Neural cell (in vitro differentiated cells): ENCODE results near the gene ALK. TPM values are rescaled to one million over a fixed set of nuclear protein-coding genes. Genes with fewer than 3 reads are reported as not detected.

Experiments
- H2AFZ ChIP-seq: fragments of 200-600, 300-800 bp; sonication (generic), shearing (Covaris generic); 2 replicates; pipeline ENCODE4 v1.6.0; 2014; ENCODE audit warnings: low read depth, mild to moderate bottlenecking, antibody characterized with exemption, low read length, moderate library complexity
- H3F3A ChIP-seq: fragments of 200-600 bp; shearing (Covaris generic); 2 replicates; pipeline ENCODE4 v1.6.1; 2016; ENCODE audit warnings: mild to moderate bottlenecking, moderate library complexity, mixed read lengths, antibody characterized with exemption, low read length; ENCODE audit not compliant: insufficient read depth, poor library complexity, severe bottlenecking
- H3K27ac ChIP-seq: fragments of 200-600, 300-800 bp; sonication (generic), shearing (Covaris generic); 2 replicates; pipeline ENCODE4 v1.5.1; 2014; ENCODE audit warnings: mild to moderate bottlenecking, low read length, moderate library complexity
- H3K27me3 ChIP-seq: fragments of 300-800, 200-600 bp; sonication (generic), shearing (Covaris generic); 2 replicates; pipeline ENCODE4 v1.6.0; 2014; ENCODE audit warnings: mild to moderate bottlenecking, low read depth, low read length, moderate library complexity; ENCODE audit not compliant: insufficient read depth
- H3K36me3 ChIP-seq: fragments of 300-800, 200-600 bp; sonication (generic), shearing (Covaris generic); 2 replicates; pipeline ENCODE4 v1.5.1; 2014; ENCODE audit warnings: mild to moderate bottlenecking, antibody characterized with exemption, low read length, moderate library complexity; ENCODE audit not compliant: insufficient read depth
- H3K4me2 ChIP-seq: fragments of 300-800, 200-600 bp; sonication (generic), shearing (Covaris generic); 2 replicates; pipeline ENCODE4 v1.6.0; 2014; ENCODE audit warnings: mild to moderate bottlenecking, low read length
- H3K4me3 ChIP-seq: fragments of 300-800, 200-600 bp; sonication (generic), shearing (Covaris generic); 2 replicates; pipeline ENCODE4 v1.5.1; 2014; ENCODE audit warnings: mild to moderate bottlenecking, low read length, moderate library complexity
- H3K79me2 ChIP-seq: fragments of 200-600 bp; shearing (Covaris generic); replicated peaks from 2 replicates; pipeline ENCODE4 v1.6.0; 2014; ENCODE audit warnings: mild to moderate bottlenecking, low read length, moderate library complexity; ENCODE audit not compliant: insufficient read depth
- H3K9ac ChIP-seq: fragments of 300-800, 200-600 bp; sonication (generic), shearing (Covaris generic); 2 replicates; pipeline ENCODE4 v1.6.1; 2016; ENCODE audit warnings: mild to moderate bottlenecking, low read length, mixed read lengths
- H3K9me2 ChIP-seq: fragments of 200-600 bp; shearing (Covaris generic); 2 replicates; pipeline ENCODE4 v1.6.1; 2016; ENCODE audit warnings: mild to moderate bottlenecking, low read length, mixed read lengths; ENCODE audit not compliant: insufficient read depth
- H3K9me3 ChIP-seq: fragments of 200-600, 300-800 bp; sonication (generic), shearing (Covaris generic); 2 replicates; pipeline ENCODE4 v1.6.1; 2016; ENCODE audit warnings: mild to moderate bottlenecking, mixed run types, low read length, moderate library complexity, mixed read lengths
- H4K20me1 ChIP-seq: fragments of 200-600 bp; shearing (Covaris generic); 2 replicates; pipeline ENCODE4 v1.6.1; 2016; ENCODE audit warnings: mild to moderate bottlenecking, mixed run types; ENCODE audit not compliant: insufficient read depth
- EP300 ChIP-seq: fragments of 450-650 bp; conservative IDR thresholded peaks from 2 replicates; pipeline ENCODE4 v1.6.1; 2014; ENCODE audit warnings: antibody characterized with exemption, mild to moderate bottlenecking, moderate library complexity; ENCODE audit not compliant: poor library complexity, severe bottlenecking
- EZH2 ChIP-seq: fragments of 200-600, 300-800 bp; shearing (Covaris generic), sonication (generic); IDR thresholded peaks from 2 replicates; pipeline ENCODE4 v1.6.1; 2014; ENCODE audit warnings: antibody characterized with exemption, low read length, borderline replicate concordance, mild to moderate bottlenecking; ENCODE audit not compliant: insufficient read depth, poor library complexity, severe bottlenecking
- MXI1 ChIP-seq: fragments of 450-650 bp; conservative IDR thresholded peaks from 2 replicates; pipeline ENCODE4 v1.6.1; 2014; ENCODE audit warnings: antibody characterized with exemption, mild to moderate bottlenecking; ENCODE audit not compliant: poor library complexity, severe bottlenecking
- POLR2AphosphoS5 ChIP-seq: IDR thresholded peaks from 2 replicates; pipeline ENCODE4 v1.6.1; 2012
- RAD21 ChIP-seq: fragments of 450-650 bp; conservative IDR thresholded peaks from 2 replicates; pipeline ENCODE4 v1.6.1; 2014; ENCODE audit warnings: antibody characterized with exemption, mild to moderate bottlenecking, moderate library complexity
- SMC3 ChIP-seq: fragments of 450-650 bp; conservative IDR thresholded peaks from 2 replicates; pipeline ENCODE4 v1.6.1; 2014; ENCODE audit warnings: antibody characterized with exemption, mild to moderate bottlenecking, moderate library complexity; ENCODE audit not compliant: poor library complexity
- TAF1 ChIP-seq: IDR thresholded peaks from 2 replicates; pipeline ENCODE4 v1.6.1; 2012; ENCODE audit warnings: low read depth
- polyA plus RNA-seq: library from polyadenylated mRNA; depleted of rRNA; stranded (reverse); fragments of >200 nt; gene quantifications from 2 replicates; pipeline ENCODE4 v1.2.3, GENCODE V29; 2014
- TF ChIP-seq, protein P1 (sequence below): fragments of 450-650 bp; IDR thresholded peaks from 2 replicates; pipeline ENCODE4 v1.5.1; 2014; ENCODE audit warnings: antibody characterized with exemption, mild to moderate bottlenecking, moderate library complexity; ENCODE audit not compliant: poor library complexity, severe bottlenecking
- TF ChIP-seq, protein P2 (sequence below): IDR thresholded peaks from 2 replicates; pipeline ENCODE4 v1.6.1; 2012; ENCODE audit warnings: borderline replicate concordance

The ALK gene
- polyA plus RNA-seq, 1 donor from 2014 or later: 7.1 TPM

DNA sequence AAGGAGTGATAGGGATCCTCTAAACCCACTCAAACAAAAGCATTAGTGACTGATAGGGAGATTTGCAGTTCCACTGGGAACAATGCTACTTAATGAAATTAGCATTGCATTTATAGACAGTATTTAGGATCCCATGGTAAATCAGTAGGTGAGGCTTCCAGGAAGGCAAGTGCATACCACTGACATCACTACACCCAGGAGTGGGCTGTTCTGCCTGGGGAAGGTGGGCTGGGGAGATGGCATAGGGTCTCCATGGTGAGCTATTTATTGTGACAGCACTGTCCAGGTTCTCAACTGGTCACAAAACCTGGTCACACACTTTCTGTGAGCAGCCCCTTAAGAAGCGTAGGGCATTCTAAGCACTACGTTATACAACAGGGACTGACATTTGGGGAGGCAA lies 262.2 kb downstream of the ALK start:
- no peak overlapping the region for H3K9ac ChIP-seq
- H3K9me2 ChIP-seq: no peaks in the 10 kb centered on the region
- no peaks in the 10 kb centered on the region for H4K20me1 ChIP-seq

DNA sequence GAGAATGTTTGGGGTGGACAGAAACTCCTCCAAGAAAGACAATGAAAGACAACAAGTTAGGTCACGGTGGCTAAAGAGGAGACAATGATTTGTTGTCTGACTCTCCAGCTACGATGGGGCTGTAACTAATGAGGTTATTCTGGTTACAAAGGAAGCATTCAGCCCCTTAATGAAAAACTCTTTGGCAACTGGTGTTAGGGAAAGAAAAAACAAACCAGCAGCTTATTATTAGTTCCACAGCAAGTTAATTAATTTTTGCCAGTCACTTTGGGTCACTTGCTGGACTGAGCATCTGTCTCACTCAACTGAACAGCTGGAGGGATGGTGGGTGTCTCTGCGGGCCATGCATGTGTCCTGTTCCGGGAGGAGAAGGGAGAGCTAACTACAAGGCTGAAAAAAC lies 263.7 kb downstream of the ALK start:
- H3K4me3 ChIP-seq: no peak overlapping the region
- no peaks in the 10 kb centered on the region for H3K36me3 ChIP-seq
- no peak overlapping the region for H2AFZ ChIP-seq
- H3F3A ChIP-seq: no peaks in the 10 kb centered on the region
- TF ChIP-seq POLR2AphosphoS5 (no peak), MXI1 (no peak), EP300 (no peak), TAF1 (no peak), RAD21 (no peak), EZH2 (no peak), SMC3 (no peak)
- TF ChIP-seq, protein P1, sequence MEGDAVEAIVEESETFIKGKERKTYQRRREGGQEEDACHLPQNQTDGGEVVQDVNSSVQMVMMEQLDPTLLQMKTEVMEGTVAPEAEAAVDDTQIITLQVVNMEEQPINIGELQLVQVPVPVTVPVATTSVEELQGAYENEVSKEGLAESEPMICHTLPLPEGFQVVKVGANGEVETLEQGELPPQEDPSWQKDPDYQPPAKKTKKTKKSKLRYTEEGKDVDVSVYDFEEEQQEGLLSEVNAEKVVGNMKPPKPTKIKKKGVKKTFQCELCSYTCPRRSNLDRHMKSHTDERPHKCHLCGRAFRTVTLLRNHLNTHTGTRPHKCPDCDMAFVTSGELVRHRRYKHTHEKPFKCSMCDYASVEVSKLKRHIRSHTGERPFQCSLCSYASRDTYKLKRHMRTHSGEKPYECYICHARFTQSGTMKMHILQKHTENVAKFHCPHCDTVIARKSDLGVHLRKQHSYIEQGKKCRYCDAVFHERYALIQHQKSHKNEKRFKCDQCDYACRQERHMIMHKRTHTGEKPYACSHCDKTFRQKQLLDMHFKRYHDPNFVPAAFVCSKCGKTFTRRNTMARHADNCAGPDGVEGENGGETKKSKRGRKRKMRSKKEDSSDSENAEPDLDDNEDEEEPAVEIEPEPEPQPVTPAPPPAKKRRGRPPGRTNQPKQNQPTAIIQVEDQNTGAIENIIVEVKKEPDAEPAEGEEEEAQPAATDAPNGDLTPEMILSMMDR: no peak
- TF ChIP-seq, protein P2, sequence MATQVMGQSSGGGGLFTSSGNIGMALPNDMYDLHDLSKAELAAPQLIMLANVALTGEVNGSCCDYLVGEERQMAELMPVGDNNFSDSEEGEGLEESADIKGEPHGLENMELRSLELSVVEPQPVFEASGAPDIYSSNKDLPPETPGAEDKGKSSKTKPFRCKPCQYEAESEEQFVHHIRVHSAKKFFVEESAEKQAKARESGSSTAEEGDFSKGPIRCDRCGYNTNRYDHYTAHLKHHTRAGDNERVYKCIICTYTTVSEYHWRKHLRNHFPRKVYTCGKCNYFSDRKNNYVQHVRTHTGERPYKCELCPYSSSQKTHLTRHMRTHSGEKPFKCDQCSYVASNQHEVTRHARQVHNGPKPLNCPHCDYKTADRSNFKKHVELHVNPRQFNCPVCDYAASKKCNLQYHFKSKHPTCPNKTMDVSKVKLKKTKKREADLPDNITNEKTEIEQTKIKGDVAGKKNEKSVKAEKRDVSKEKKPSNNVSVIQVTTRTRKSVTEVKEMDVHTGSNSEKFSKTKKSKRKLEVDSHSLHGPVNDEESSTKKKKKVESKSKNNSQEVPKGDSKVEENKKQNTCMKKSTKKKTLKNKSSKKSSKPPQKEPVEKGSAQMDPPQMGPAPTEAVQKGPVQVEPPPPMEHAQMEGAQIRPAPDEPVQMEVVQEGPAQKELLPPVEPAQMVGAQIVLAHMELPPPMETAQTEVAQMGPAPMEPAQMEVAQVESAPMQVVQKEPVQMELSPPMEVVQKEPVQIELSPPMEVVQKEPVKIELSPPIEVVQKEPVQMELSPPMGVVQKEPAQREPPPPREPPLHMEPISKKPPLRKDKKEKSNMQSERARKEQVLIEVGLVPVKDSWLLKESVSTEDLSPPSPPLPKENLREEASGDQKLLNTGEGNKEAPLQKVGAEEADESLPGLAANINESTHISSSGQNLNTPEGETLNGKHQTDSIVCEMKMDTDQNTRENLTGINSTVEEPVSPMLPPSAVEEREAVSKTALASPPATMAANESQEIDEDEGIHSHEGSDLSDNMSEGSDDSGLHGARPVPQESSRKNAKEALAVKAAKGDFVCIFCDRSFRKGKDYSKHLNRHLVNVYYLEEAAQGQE: no peak
- peaks cover 4% of the 10 kb centered on the region for H3K9me3 ChIP-seq
- no peaks in the 10 kb centered on the region for H3K27me3 ChIP-seq
- no peaks in the 10 kb centered on the region for H3K79me2 ChIP-seq
- H3K4me2 ChIP-seq: no peak overlapping the region
- no peaks in the 10 kb centered on the region for H4K20me1 ChIP-seq
- no peak overlapping the region for H3K27ac ChIP-seq
- no peak overlapping the region for H3K9ac ChIP-seq
- H3K9me2 ChIP-seq: no peaks in the 10 kb centered on the region

More for the DNA sequence above, 262.2 kb downstream of the ALK start:
- no peak for TF ChIP-seq SMC3
- no peak for TF ChIP-seq EP300
- H3K27ac ChIP-seq: no peak overlapping the region
- peaks cover 1% of the 10 kb centered on the region for H3K9me3 ChIP-seq
- H3K36me3 ChIP-seq: no peaks in the 10 kb centered on the region
- no peaks in the 10 kb centered on the region for H3K27me3 ChIP-seq
- no peaks in the 10 kb centered on the region for H3K79me2 ChIP-seq
- no peak overlapping the region for H3K4me3 ChIP-seq
- no peak overlapping the region for H2AFZ ChIP-seq
- no peaks in the 10 kb centered on the region for H3F3A ChIP-seq
- no peak overlapping the region for H3K4me2 ChIP-seq
